Motor neuron (in vitro differentiated cells): Measurements from ENCODE around the gene TMEM253. TPM values are rescaled to one million over a fixed set of nuclear protein-coding genes. Genes with fewer than 3 reads are reported as not detected.

Source experiments
- ATAC-seq, 8 experiments: fragments of 200-7000 bp; cut with Tn5 transposase; replicated peaks in 6 of 8; 2 replicates each; pipeline ENCODE4 v1.8.0; 2021; ENCODE audit warnings: mild to moderate bottlenecking in 8 of 8, moderate library complexity in 8 of 8
- H3K27ac ChIP-seq, 2 donors: fragments of 250-450 bp; sonication (Bioruptor Pico); 2 replicates each; pipeline ENCODE4 v1.9.0; 2021; ENCODE audit warnings: antibody characterized with exemption in 2 of 2, mild to moderate bottlenecking in 2 of 2, moderate library complexity in 1 of 2
- H3K4me1 ChIP-seq, 2 donors: fragments of 250-450 bp; sonication (Bioruptor Pico); replicated peaks in 1 of 2; 2 replicates each; pipeline ENCODE4 v1.6.1; 2021; ENCODE audit warnings: antibody characterized with exemption in 2 of 2, mild to moderate bottlenecking in 2 of 2, moderate library complexity in 1 of 2
- H3K4me3 ChIP-seq, 5 donors: fragments of 250-450 bp; sonication (Bioruptor Pico); 2 replicates each; pipeline ENCODE4 v1.9.0; 2021; ENCODE audit warnings: antibody characterized with exemption in 5 of 5, mild to moderate bottlenecking in 5 of 5, moderate library complexity in 4 of 5
- WGBS, 10 experiments: fragments of 450-650 bp; shearing (Covaris generic); methylation state at CpG; one replicate each; pipeline ENCODE4 v1.0.0; 2022; 5-methylcytosine and 5-hydroxymethylcytosine counted together
- in situ Hi-C, 9 experiments: fragments of 400-800 bp; cut with MboI; loops; one replicate each; pipeline ENCODE4 v1.15.0; 2021; ENCODE audit warnings: low sequenced_read_pairs in 9 of 9, low pct_unique_long_range_greater_than_20kb in 2 of 9; ENCODE audit not compliant: unreplicated experiment in 9 of 9
- total RNA-seq, 8 experiments: library from RNA; unstranded; fragments of 300-600 nt; gene quantifications; 2 replicates each; pipeline versions ENCODE4 v1.2.3 to v1.2.4, GENCODE V29; 2022

The TMEM253 gene
- total RNA-seq, 8 experiments from 2014 or later, result 0.37 to 2.5 (median 1.0) TPM

DNA sequence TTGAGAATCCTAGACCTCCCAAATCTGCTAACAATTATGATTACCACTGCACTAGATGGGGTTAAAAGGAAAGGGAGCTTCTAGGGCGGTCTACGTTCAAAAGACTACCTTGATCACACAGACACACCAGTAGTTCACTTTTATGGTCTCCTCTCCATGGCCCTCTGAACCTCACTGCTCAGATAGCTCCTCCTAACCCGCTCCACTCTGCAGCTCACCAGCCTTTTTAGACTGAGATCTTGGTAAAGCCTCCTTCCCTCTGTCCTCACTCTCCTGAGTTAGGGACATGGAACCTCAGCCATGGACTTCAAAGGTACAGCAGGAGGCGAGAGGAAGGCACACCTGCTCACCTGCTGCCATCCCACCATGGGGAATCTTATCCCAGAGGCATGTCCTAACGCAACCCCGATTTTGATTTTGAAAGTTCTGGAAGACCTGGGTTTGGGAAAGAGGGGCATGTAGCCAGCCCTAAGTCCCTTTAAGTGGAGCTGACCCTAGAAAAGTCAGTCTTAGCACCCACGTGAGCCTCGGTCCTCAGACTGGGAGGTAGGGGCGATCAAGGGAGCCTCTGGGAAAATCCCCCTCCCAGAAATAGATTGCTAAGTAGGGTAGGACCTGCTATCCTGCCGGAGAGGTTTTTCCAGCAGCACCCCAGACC lies 3.8 kb upstream of the TMEM253 start:
- peak in 4 of 8 experiments; percentile 1 to 5 (median 2) for ATAC-seq
- Histone ChIP-seq H3K4me1 (peaks cover 50 to 52% of the 10 kb centered on the region in 2 donors), H3K27ac (peak overlapping the region; percentile 93 to 94), H3K4me3 (peak overlapping the region; percentile 49 to 92 (median 56))
- in situ Hi-C loops, result no loop called here
- 3 to 75% (median 24%) methylated on average over 1 to 6 of the region's 10 CpGs; no CpG with 5 or more reads in 3 of the 10 experiments for WGBS, 10 experiments

DNA sequence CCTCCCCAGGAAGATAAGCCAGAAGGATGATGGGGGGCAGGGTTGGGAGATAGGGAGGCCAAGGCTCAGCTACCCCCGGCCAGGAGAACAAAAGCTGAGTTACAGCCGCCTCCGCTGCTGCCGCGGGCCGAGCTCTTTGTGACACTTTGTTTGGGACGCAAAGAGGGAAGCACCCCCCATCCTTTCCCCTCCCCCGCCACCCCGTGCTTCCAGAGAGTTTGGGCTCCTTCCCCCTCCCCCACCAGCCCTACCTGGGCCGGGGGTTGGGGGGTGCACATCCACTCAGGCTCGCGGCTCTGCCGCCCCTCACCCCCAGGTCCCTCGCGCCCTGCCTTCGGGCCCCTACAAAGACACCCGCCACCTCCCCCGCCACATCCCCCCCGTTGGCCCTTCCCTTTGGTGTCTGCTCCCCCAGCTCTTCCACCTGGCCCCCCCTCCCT lies 3.2 kb upstream of the TMEM253 start:
- in situ Hi-C loops, result no loop called here
- H3K4me3 ChIP-seq, result peak overlapping the region; percentile 49 to 92 (median 56)
- peaks cover 49 to 55% of the 10 kb centered on the region in 2 donors for H3K4me1 ChIP-seq
- peak in 5 of 8 experiments; percentile 5 to 20 (median 18) for ATAC-seq
- H3K27ac ChIP-seq, result peak overlapping the region; percentile 93 to 94
- 0 to 20% methylated on average over 1 to 3 of the region's 19 CpGs; no CpG with 5 or more reads in 8 of the 10 experiments for WGBS, 10 experiments

DNA sequence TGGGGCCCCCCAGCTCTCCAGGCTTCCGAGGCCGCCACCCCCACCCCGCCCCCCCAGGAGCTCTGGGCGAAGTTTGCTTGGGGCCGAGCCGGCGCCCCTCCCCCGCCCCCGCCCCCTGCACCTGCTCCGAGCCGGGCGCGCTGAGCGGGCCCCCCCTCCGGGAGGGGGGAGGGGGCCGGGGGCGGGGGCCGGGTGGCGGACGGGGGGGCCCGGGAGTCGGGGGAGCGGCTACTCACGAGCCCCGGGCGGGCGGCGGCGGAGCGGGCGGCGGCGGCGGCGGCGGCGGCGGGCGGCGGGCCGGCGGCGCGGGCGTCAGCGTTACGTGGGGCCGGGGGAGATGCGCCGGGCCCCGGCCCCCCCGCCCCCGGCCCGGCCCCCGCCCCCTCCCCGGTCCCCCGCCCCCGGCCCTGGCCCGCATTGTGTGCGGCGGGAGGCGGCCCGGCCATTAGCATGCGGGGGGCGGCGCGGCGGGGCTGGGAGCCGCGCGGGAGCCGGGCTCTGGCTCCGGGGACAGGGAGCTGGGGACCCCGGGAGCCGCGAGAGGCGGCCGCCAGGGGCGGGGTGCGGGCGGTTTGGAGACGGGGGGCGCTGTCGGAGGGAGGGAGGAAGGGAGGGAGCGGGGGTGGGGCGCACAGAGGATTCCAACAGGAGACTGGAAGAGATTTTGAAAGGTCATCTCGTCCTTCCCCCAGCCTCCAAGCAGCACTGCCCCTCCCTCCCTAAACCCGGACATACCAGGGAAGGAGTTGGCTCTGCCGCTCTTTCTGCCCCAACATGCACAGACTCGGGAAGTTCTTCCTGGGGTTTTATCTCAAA lies 2.6 kb upstream of the TMEM253 start, which contains the start of gene ZNF219:
Gene ZNF219, minus strand, starts transcription at position 580 of the 816 bp plus-strand sequence. CDS start 5,064 bp downstream, outside the sequence.
- ATAC-seq, result peak; percentile 15 to 66 (median 52)
- in situ Hi-C loops, result no loop called here
- Histone ChIP-seq H3K27ac (peak within 1 kb of the TSS; percentile 93 to 94), H3K4me1 (peaks cover 47 to 53% of the 10 kb centered on the region in 2 donors), H3K4me3 (peak within 1 kb of the TSS; percentile 49 to 92 (median 56))
- 0% methylated on average over 1 to 3 of the region's 90 CpGs; no CpG with 5 or more reads in 6 of the 10 experiments for WGBS, 10 experiments

DNA sequence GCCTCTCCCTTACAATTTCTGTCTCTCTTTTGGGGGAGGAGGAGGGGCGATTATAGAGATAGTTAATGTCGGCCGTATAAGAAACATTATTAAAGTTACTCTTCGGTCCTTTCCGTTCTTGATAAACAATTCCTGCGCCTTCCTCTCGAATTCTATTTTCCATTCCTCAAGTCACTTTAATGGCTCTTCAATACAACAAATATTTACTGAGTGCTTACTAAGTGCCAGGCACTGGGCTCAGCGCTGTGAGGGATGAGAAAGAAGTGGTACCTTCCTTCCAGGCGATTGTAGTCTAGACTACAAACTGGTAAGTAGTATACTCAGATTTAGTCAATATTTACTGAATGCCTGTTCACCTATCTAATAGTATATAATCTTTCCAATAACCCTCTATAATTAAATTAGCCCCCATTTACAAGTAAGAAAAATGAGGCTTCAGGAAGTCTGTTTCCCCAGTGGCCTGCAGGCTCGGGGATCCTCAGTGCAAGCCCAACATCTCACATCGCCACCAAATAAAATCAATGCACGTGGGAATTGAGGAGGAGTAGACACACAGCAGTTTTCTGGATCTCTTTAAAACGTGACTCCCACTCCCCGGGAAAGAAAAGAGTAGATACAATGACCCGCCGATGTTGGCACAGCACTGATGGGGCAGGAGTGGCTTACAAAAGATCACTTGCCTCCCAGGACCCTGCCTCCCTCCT lies 1.8 kb upstream of the TMEM253 start:
- no peak for ATAC-seq
- peak overlapping the region; percentile 93 to 94 for H3K27ac ChIP-seq
- H3K4me1 ChIP-seq, result peaks cover 40 to 45% of the 10 kb centered on the region in 2 donors
- WGBS, 10 experiments, result 0 to 23% (median 8%) methylated on average over 3 to 12 of the region's 16 CpGs
- H3K4me3 ChIP-seq, result peak overlapping the region; percentile 49 to 92 (median 56)
- in situ Hi-C loops, result no loop called here

DNA sequence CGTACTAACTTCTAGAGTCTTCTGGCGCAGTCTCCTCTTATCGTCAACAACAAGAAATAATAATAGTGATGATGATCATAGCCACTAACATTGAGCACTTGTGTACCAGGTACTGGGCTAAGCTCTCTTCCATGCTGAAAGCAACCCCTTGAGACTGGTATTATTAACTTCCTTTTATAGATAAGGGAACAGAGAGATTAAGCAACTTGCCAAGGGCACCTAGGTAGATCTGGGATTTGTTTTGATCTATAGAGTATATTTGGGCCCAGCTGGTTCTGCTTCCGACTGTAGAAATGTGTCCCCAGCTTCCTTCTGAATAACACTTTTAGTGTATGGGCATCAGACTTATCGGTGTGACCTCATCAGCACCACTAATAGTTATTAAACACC lies 1.3 kb upstream of the TMEM253 start:
- no peak for ATAC-seq
- Histone ChIP-seq H3K4me1 (peaks cover 41 to 43% of the 10 kb centered on the region in 2 donors), H3K27ac (no peak overlapping the region), H3K4me3 (peak overlapping the region in 2 of 5 donors; percentile 49 to 80)
- in situ Hi-C loops, result no loop called here
- 52 to 100% (median 92%) methylated on average over 1 to 3 of the region's 5 CpGs; no CpG with 5 or more reads in 4 of the 10 experiments for WGBS, 10 experiments

DNA sequence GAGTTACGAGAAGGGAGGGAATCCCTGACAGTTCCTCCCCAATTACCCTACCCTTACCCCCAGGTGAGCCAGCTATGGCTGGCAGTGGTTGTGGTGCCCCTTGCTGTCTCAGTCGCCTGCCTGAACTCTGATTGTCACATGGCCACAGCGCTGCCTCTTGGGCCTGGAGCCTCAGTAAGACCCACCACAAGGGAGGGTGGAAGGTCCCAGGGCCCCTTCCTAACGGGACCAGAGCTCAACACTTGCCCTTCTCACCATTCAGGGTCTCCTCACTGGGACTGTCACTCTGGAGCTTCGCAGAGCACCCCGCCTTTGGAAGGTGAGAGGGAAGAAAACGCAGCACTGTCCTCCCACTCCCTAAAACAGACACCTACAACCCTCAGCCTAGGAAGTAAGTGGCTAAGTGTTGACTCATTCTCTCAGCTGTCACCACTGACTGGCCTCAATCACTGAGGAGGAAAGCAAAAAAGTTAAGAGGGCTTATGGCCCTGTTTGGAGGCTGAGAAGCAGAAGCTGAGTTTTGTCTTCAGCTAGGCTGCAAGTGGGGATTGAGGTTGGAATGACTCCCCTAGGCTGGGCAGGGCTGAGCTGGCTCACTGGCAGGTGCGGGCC lies 1.0 kb downstream of the TMEM253 start:
- no peak for ATAC-seq
- in situ Hi-C loops, result loop anchor here in 1 of 9 experiments (25.0 kb wide), 1 partner anchor 90 kb away; no protein-coding TSS in a partner anchor

DNA sequence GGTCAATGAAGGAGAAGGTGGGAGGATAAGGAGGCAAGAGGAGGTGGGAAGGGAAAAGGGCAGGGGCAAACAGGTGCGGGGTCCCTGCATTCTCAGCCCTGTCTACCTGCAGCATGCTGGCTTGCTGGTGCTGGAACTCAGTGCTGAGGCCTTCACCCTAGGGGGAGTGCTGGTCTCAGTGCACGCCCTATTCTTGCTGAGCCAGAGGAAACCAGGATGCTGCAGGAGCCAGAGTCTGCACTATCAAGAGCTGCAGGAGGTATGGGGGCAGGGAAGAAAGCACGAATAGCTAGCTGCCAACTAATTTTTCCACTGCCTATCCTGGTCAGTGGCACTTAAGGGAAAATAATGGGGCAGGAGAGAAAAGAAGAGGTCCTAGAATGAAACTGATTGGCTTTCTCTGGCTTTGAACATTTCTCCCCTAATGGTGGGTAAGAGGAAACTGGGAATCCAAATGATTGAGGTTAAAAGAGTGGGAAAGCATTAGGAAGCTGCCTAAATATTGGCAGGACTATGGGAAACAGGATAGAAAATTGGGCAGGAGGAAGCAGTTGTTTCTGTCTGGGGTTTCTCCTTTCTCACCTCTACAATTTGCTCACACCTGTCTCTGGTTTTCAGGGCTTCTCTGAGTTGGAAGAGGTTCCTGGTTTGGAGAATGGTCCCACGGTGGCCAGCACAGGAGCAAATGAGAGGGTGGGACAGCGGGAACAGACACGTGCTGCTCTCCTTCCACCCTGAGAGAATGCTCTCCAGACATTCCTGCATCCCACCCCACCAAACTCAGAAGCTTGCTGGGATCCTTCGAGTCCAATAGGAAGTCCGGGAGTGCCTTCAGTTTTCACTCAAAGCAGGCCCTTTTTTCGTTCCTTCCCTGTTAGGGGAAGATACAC lies 1.9 kb downstream of the TMEM253 start:
- H3K27ac ChIP-seq, result peak overlapping the region in 1 of 2 donors; percentile 100
- WGBS, 10 experiments, result 0 to 60% (median 6%) methylated on average over 2 to 8 of the region's 9 CpGs; no CpG with 5 or more reads in 2 of the 10 experiments
- in situ Hi-C loops, result loop anchor here in 1 of 9 experiments (25.0 kb wide), 1 partner anchor 90 kb away; no protein-coding TSS in a partner anchor

More for the DNA sequence above, 1.0 kb downstream of the TMEM253 start:
- no peak overlapping the region for H3K4me3 ChIP-seq
- 68 to 100% (median 90%) methylated on average over 1 to 7 of the region's 8 CpGs; no CpG with 5 or more reads in 3 of the 10 experiments for WGBS, 10 experiments
- H3K27ac ChIP-seq, result no peak overlapping the region
- peaks cover 36% of the 10 kb centered on the region in 2 donors for H3K4me1 ChIP-seq

DNA sequence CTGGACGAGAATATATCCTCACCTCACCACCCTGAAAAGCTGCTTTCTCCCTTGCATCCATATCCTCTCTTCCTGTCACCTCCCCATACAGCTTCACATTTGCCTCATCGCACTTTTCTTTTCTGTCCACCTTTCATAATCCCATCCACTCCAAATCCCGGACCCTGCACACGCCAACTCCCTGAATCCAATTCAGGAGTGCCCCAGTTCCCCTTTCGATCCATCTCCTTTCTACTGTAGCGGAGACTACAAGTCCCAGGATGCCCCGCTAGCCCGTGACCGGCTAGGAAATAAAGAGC lies 2.5 kb downstream of the TMEM253 start:
- peak overlapping the region; percentile 57 to 73 (median 61) for H3K4me3 ChIP-seq
- WGBS, 10 experiments, result 0% methylated on average over 1 to 7 of the region's 9 CpGs; no CpG with 5 or more reads in 2 of the 10 experiments
- no peak for ATAC-seq
- in situ Hi-C loops, result loop anchor here in 1 of 9 experiments (25.0 kb wide), 1 partner anchor 91 kb away; no protein-coding TSS in a partner anchor
- peaks cover 37% of the 10 kb centered on the region in 2 donors for H3K4me1 ChIP-seq
- H3K27ac ChIP-seq, result peak overlapping the region; percentile 99 to 100

More for the DNA sequence above, 1.9 kb downstream of the TMEM253 start:
- peaks cover 37% of the 10 kb centered on the region in 2 donors for H3K4me1 ChIP-seq
- H3K4me3 ChIP-seq, result peak overlapping the region; percentile 57 to 73 (median 61)
- no peak for ATAC-seq

DNA sequence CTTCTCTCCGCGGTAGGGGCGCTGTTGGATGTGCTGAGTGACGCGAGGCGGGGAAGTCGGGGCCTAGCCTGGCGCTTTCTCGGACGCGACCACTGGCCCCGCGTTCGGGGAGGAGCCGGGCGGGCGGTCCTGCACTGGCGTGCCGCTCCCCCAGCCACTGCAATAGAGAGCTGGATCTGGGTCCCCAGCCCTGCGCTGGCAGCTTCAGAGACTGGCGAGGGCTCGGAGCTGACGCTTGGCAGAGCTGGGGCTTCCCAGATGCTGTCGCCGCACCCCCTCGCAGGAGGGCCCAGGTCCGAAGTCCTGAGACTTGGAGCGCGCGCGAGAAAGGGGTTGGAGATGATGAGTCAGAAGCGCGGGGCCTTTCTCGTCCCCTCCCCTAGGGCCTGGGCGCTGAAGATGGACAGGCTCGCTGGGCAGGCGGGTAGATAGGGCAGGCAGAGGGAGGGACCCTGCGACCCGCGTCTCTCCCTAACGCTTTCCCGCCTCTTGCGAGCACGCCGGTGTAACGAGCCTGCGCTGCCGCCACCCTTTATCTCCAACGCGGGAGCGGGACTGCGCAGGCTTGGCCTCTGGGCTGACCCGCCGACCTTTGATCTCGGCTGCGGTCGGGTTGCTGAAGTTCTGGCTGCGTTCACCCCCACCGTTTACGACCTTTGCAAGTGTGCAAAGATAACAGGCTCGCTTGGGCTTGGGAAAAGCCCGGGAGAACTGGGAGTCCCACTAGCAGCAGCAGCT lies 3.0 kb downstream of the TMEM253 start:
- H3K4me3 ChIP-seq, result peak overlapping the region; percentile 57 to 73 (median 61)
- peak overlapping the region; percentile 99 to 100 for H3K27ac ChIP-seq
- in situ Hi-C loops, result loop anchor here in 1 of 9 experiments (25.0 kb wide), 1 partner anchor 92 kb away; no protein-coding TSS in a partner anchor
- ATAC-seq, result peak; percentile 80 to 93 (median 92)
- H3K4me1 ChIP-seq, result peaks cover 36 to 37% of the 10 kb centered on the region in 2 donors
- 0 to 1% (median 0%) methylated on average over 1 to 17 of the region's 62 CpGs; no CpG with 5 or more reads in 5 of the 10 experiments for WGBS, 10 experiments

DNA sequence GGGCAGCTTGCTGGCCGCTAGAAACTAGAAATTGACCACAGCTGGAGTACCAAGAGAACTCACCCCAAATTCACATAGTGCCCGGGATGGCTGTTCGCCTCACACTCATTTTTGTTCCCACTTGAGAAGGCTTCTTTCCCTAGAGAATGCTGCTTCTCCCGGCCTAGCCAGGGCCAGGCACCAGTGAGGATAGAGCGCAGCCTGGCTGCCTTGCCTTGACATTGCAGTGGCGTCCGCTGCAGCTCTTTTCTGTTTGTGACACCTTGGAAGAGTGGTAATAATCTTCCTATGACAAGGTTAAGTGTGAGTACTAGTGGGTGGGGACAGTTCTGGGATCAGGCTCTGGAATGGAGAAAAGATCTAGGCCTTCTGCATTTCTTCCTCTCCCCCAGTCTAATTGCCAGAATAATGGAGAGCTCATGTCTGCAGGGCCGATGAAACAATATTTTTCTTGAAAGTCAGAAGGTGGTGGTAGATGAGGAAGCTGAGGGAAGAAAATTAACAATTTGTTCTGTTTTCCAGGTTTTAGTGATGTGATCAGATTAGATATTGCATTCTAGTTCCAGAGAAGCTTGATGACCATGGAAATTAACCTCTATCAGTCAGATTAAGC lies 3.7 kb downstream of the TMEM253 start:
- WGBS, 10 experiments, result 0 to 78% (median 10%) methylated on average over 1 to 8 of the region's 8 CpGs; no CpG with 5 or more reads in 3 of the 10 experiments
- in situ Hi-C loops, result loop anchor here in 1 of 9 experiments (25.0 kb wide), 1 partner anchor 92 kb away; no protein-coding TSS in a partner anchor
- ATAC-seq, result peak; percentile 19 to 62 (median 52)

More for the DNA sequence above, 3.7 kb downstream of the TMEM253 start:
- peak overlapping the region; percentile 99 to 100 for H3K27ac ChIP-seq
- peaks cover 29 to 34% of the 10 kb centered on the region in 2 donors for H3K4me1 ChIP-seq
- H3K4me3 ChIP-seq, result peak overlapping the region; percentile 57 to 73 (median 61)
